SK-MEL-5 (cell line): ENCODE results near the gene CABCOCO1. TPM values are rescaled to one million over a fixed set of nuclear protein-coding genes. Genes with fewer than 3 reads are reported as not detected.
A peak's percentile ranks its signal among the peaks of the same experiment; 100 is the strongest.
"Not testable (repeated sequence)": the region's sequence is repeated elsewhere in the genome, so short reads cannot be mapped to it uniquely, and the experiment has no call there.

ENCODE experiments used
- DNase-seq: peaks from one replicate; pipeline ENCODE4 v3.0.0-alpha.2; 2016; ENCODE audit warnings: low read depth, low spot score
- in situ Hi-C: cut with HindIII; loops from 2 replicates; pipeline ENCODE4 v1.10.0; 2016; ENCODE audit warnings: low sequenced_read_pairs, high pct_unique_total_duplicates, low pct_unique_long_range_greater_than_20kb
- total RNA-seq: library from RNA; depleted of rRNA; stranded (reverse); fragments of >200 nt; shearing (Covaris generic); gene quantifications from 2 replicates; pipeline ENCODE4 v1.2.3, GENCODE V29; 2014

CABCOCO1 gene
- total RNA-seq, 1 experiment from 2014 or later, result 0.40 TPM

GRCh38 chr10:61692447-61693010 is 29.8 kb downstream of the CABCOCO1 start:
- in situ Hi-C loops, result no loop called here
- DNase-seq, result no peak

GRCh38 chr10:61698968-61699655 is 36.4 kb downstream of the CABCOCO1 start:
- DNase-seq, result no peak
- in situ Hi-C loops, result no loop called here

DNA sequence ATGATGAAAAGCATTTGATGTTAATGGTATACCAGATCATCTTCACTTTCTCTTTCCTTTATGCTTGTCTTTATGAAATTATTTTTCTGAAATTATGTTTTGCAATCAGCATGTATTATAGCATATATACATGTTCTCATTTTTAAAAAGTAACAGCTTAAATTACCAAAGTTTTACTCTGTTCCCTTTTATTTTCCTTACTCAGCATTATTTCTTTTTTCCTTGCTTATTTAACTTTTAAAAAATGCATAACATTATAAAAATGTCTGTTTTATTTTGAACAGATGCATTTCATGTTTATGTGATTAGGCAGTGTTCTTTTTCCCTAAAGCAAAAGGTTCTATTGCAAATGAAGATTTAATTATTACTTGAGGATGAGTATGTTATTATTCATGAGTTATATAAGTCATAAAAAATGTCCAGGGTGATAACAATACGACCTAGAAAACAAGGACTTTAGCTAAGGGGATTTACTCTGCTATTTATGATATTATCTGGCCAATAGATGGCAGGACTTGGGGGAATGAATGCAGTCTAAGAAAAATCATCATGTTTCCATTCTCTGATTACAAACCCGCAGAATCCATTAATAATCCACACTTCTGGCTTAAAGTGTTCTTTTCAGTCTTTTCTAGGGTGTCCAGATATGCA is 38.5 kb downstream of the CABCOCO1 start:
- in situ Hi-C loops, result no loop called here
- DNase-seq, result no peak

- in situ Hi-C loops, result no loop called here
- DNase-seq, result no peak
These were observed 39.0 kb downstream of the CABCOCO1 start for GRCh38 chr10:61701706-61702105.

DNA sequence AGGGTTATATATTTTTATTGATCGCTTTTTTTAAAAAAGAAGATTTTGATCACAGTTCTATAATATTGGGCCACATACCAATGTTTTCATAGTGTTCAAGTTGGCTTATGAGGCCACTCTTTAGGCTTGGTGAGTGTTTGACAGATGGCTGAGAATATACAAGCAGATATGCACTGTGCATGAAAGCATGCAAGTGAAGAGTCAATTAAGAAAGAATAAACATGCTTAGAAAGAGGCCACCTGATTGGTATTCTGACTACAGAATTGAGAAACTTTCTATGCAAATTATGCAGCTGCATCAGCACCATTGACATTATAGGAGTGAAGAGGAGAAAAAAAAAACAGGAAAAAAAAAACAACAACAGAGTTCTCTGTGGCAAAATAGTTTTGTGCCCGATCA is 39.9 kb downstream of the CABCOCO1 start:
- no peak for DNase-seq
- in situ Hi-C loops, result no loop called here

GRCh38 chr10:61705022-61705613 is 42.4 kb downstream of the CABCOCO1 start:
- in situ Hi-C loops, result no loop called here
- no peak for DNase-seq

- in situ Hi-C loops, result no loop called here
These were observed 46.1 kb downstream of the CABCOCO1 start for GRCh38 chr10:61708846-61709245.

DNA sequence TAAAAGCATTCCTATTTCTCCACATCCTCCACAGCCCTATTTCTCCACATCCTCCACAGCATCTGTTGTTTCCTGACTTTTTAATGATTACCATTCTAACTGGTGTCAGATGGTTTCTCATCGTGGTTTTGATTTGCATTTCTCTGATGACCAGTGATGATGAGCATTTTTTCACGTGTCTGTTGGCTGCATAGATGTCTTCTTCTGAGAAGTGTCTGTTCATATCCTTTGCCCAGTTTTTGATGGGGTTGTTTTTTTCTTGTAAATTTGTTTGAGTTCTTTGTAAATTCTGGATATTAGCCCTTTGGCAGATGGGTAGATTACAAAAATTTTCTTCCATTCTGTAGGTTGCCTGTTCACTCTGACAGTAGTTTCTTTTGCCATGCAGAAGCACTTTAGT is 49.4 kb downstream of the CABCOCO1 start:
- in situ Hi-C loops, DNase-seq: not testable (repeated sequence)

More at GRCh38 chr10:61708846-61709245, 46.1 kb downstream of the CABCOCO1 start:
- DNase-seq, result no peak

GRCh38 chr10:61719475-61719874 is 56.7 kb downstream of the CABCOCO1 start:
- in situ Hi-C loops, DNase-seq: not testable (repeated sequence)

- in situ Hi-C loops, result no loop called here
These were observed 57.2 kb downstream of the CABCOCO1 start for GRCh38 chr10:61719906-61720305.

GRCh38 chr10:61721431-61721830 is 58.7 kb downstream of the CABCOCO1 start:
- in situ Hi-C loops, result no loop called here

More at GRCh38 chr10:61719906-61720305, 57.2 kb downstream of the CABCOCO1 start:
- DNase-seq, result peak; percentile 47

DNA sequence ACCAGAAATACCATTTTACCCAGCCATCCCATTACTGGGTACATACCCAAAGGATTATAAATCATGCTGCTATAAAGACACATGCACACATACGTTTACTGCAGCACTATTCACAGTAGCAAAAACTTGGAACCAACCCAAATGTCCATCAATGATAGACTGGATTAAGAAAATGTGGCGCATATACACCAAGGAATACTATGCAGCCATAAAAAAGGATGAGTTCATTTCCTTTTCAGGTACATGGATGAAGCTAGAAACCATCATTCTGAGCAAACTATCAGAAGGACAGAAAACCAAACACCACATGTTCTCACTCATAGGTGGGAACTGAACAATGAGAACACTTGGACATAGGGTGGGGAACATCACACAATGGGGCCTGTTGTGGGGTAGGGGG is 62.5 kb downstream of the CABCOCO1 start:
- DNase-seq, in situ Hi-C loops: not testable (repeated sequence)

More at GRCh38 chr10:61721431-61721830, 58.7 kb downstream of the CABCOCO1 start:
- no peak for DNase-seq

- in situ Hi-C loops, result no loop called here
- no peak for DNase-seq
These were observed 66.9 kb downstream of the CABCOCO1 start for GRCh38 chr10:61729596-61729995.

DNA sequence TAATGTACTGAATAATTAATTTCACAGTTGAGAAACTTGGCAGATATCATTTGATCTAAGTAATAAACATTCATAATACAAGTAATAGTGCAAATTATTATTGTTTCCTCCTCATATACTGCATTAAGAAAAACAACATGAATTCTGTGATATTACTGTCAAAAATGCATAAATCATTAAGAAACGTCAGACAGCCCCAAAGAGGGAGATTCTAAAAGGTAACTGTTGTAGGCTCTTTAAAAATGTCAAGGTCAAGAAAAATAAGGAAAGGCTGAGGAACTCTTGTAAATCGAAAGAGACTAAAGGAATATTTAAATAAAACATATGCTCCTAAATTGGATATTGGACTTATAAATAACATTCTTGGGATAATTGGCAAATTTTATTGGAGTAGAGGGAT is 67.9 kb downstream of the CABCOCO1 start:
- in situ Hi-C loops, result no loop called here

DNA sequence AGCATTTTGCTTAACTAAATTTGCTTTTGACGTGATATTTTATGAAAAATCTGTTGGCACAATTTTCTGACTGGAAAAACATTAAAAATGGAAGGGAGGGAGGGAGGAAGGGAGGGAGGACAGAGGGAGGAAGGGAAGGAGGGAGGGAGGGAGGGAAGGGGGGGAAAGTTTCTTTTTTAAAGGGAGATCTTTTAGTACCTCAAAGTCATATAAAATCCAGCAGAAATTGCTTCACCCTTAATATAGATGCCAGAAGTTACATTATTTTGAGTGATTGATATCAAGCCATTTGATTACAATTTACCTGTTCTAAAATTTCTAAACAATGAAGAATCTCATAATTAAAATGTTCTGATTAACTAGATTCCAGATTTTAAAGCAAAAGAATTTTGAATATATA is 68.9 kb downstream of the CABCOCO1 start:
- in situ Hi-C loops, result no loop called here
- DNase-seq, result no peak

More for the DNA sequence above, 67.9 kb downstream of the CABCOCO1 start:
- no peak for DNase-seq

GRCh38 chr10:61732629-61733278 is 70.0 kb downstream of the CABCOCO1 start:
- in situ Hi-C loops, result no loop called here
- no peak for DNase-seq

- in situ Hi-C loops, result no loop called here
- peak; percentile 67 for DNase-seq
These were observed 70.7 kb downstream of the CABCOCO1 start for GRCh38 chr10:61733358-61733940.

DNA sequence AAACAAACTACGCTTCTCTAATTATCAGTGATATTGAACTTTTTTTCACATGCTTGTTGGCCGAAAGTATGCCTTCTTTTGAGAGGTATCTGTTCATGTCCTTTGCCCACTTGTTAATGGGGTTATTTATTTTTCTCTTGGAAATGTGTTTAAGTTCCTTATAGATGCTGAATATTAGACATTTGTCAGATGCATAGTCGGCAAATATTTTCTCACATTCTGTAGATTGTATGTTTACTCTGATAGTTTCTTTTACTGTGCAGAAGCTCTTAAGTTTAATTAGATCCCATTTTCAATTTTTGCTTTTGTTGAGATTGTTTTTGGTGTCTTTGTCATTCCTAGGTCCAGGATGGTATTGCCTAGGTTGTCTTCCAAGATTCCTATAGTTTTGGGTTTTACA is 73.2 kb downstream of the CABCOCO1 start:
- in situ Hi-C loops, result no loop called here
- DNase-seq, result no peak
